ENCODE data around the gene PARP15. TPM values are rescaled to one million over a fixed set of nuclear protein-coding genes. Genes with fewer than 3 reads are reported as not detected.

PARP15 gene
- total RNA-seq (2021; ENCODE audit: unreplicated experiment) (0.12 TPM), Bru-seq, nascent RNA (percentile 12 among the genes with signal in this experiment), BruChase-seq, experiment 1, labeled RNA remaining after a 6-hour chase (percentile 4 among the genes with signal in this experiment), BruChase-seq, experiment 2, labeled RNA remaining after a 2-hour chase (percentile 8 among the genes with signal in this experiment)
- not detected in 2 replicates for polyA plus RNA-seq (2012)
- long read RNA-seq, result 0 reads

- TF ChIP-seq CTCF (IDR thresholded peaks at IDR 0.05 in 2 of 3, conservative IDR thresholded peaks at IDR 0.05 in 1 of 3; ENCODE audit: borderline replicate concordance in 1 of 3, insufficient read depth in 1 of 3, low read depth in 2 of 3, low read length in 2 of 3) (no peak), EZH2 (IDR thresholded peaks at IDR 0.05) (no peak), EGR1 (IDR thresholded peaks at IDR 0.05; ENCODE audit: low read depth) (no peak)
- ChIA-PET POLR2A (no interaction called here), CTCF (no interaction called here), RAD21 (ENCODE audit: low non-redundant PET in 1 of 2, low total read pairs in 2 of 2, uncharacterized antibody in 2 of 2, unreplicated experiment in 2 of 2) (no interaction called here)
- no peaks in the 10 kb centered on the region for H3K9me2 ChIP-seq (ENCODE audit: insufficient read depth)
- peaks cover 12 to 14% of the 10 kb centered on the region in 2 experiments for H3K4me1 ChIP-seq (ENCODE audit: control insufficient read depth in 1 of 2, insufficient read depth in 2 of 2, low read length in 2 of 2)
- no peak within 1 kb of the TSS for H3K27ac ChIP-seq (ENCODE audit: low read depth, low read length)
- no peaks in the 10 kb centered on the region for H4K20me1 ChIP-seq (ENCODE audit: insufficient read depth)
- ATAC-seq (no peak), DNase-seq (ENCODE audit: low read depth, low spot score) (no peak)
- no peaks in the 10 kb centered on the region for H3K79me2 ChIP-seq (ENCODE audit: insufficient read depth, low read length)
- H3K4me2 ChIP-seq (ENCODE audit: low read length), result no peak within 1 kb of the TSS
- peak within 1 kb of the TSS; percentile 33 for H2AFZ ChIP-seq (ENCODE audit: low read depth, low read length, poor library complexity, severe bottlenecking)
- BruUV-seq (replicated peaks), result no TSS peak
- peaks cover 13 to 17% of the 10 kb centered on the region in 2 experiments; a peak in 2 of 4 replicates for H3K9me3 ChIP-seq (ENCODE audit: control insufficient read depth in 1 of 2, insufficient read depth in 1 of 2, low read depth in 1 of 2, low read length in 2 of 2)
- H3K9ac ChIP-seq (ENCODE audit: low read length), result no peak within 1 kb of the TSS
- intact Hi-C loops (cut with micrococcal nuclease), result no loop called here
- no peak within 1 kb of the TSS for H3K4me3 ChIP-seq (replicated peaks in 1 of 2; ENCODE audit: low read depth in 1 of 2, low read length in 2 of 2)
- H3K27me3 ChIP-seq (ENCODE audit: insufficient read depth, low read length), result no peaks in the 10 kb centered on the region
- peaks cover 0 to 4% of the 10 kb centered on the region in 2 experiments; a peak in 1 of 4 replicates for H3K36me3 ChIP-seq (ENCODE audit: control insufficient read depth in 1 of 2, insufficient read depth in 2 of 2, low read length in 2 of 2)
Observed at GRCh38 chr3:122577409-122578031, at the start of gene PARP15. Gene PARP15 (plus strand): TSS chr3:122577650. CDS start chr3:122577668, 18 bp downstream.

GRCh38 chr3:122530164-122530563 lies 47.3 kb upstream of the PARP15 start:
- ChIA-PET RAD21 (ENCODE audit: low non-redundant PET in 1 of 2, low total read pairs in 2 of 2, uncharacterized antibody in 2 of 2, unreplicated experiment in 2 of 2) (no interaction called here), POLR2A (no interaction called here), CTCF (no interaction called here)
- Histone ChIP-seq H3K79me2 (ENCODE audit: insufficient read depth, low read length) (no peaks in the 10 kb centered on the region), H3K27ac (ENCODE audit: low read depth, low read length) (no peak overlapping the region), H3K4me3 (replicated peaks in 1 of 2; ENCODE audit: low read depth in 1 of 2, low read length in 2 of 2) (no peak overlapping the region), H3K27me3 (ENCODE audit: insufficient read depth, low read length) (no peaks in the 10 kb centered on the region), H4K20me1 (ENCODE audit: insufficient read depth) (no peaks in the 10 kb centered on the region), H3K9me2 (ENCODE audit: insufficient read depth) (no peaks in the 10 kb centered on the region), H3K9ac (ENCODE audit: low read length) (no peak overlapping the region), H3K36me3 (ENCODE audit: control insufficient read depth in 1 of 2, insufficient read depth in 2 of 2, low read length in 2 of 2) (no peaks in the 10 kb centered on the region), H3K4me1 (ENCODE audit: control insufficient read depth in 1 of 2, insufficient read depth in 2 of 2, low read length in 2 of 2) (peaks cover 12 to 15% of the 10 kb centered on the region in 2 experiments), H2AFZ (ENCODE audit: low read depth, low read length, poor library complexity, severe bottlenecking) (no peak overlapping the region), H3K9me3 (ENCODE audit: control insufficient read depth in 1 of 2, insufficient read depth in 1 of 2, low read depth in 1 of 2, low read length in 2 of 2) (no peaks in the 10 kb centered on the region), H3K4me2 (ENCODE audit: low read length) (no peak overlapping the region)
- BruUV-seq (replicated peaks), result no TSS peak
- DNase-seq (ENCODE audit: low read depth, low spot score) (no peak), ATAC-seq (no peak)
- intact Hi-C loops (cut with micrococcal nuclease), result no loop called here
- TF ChIP-seq EZH2 (IDR thresholded peaks at IDR 0.05) (no peak), POLR2AphosphoS5 (IDR thresholded peaks at IDR 0.05; ENCODE audit: low read depth, low read length) (no peak), YY1 (IDR thresholded peaks at IDR 0.05; ENCODE audit: extremely low read depth, insufficient replicate concordance, low read depth, low read length) (no peak), POLR2A (IDR thresholded peaks at IDR 0.05; ENCODE audit: borderline replicate concordance, extremely low read depth, insufficient read depth, insufficient read length) (no peak), RAD21 (IDR thresholded peaks at IDR 0.05; ENCODE audit: low read depth) (no peak), SRF (IDR thresholded peaks at IDR 0.05; ENCODE audit: low read depth) (no peak), EGR1 (IDR thresholded peaks at IDR 0.05; ENCODE audit: low read depth) (no peak), SIN3A (IDR thresholded peaks at IDR 0.05; ENCODE audit: low read depth) (no peak), TCF7L2 (IDR thresholded peaks at IDR 0.05; ENCODE audit: borderline replicate concordance, extremely low read depth, insufficient read depth, insufficient read length) (no peak), JUND (IDR thresholded peaks at IDR 0.05) (no peak), CTCF (IDR thresholded peaks at IDR 0.05 in 2 of 3, conservative IDR thresholded peaks at IDR 0.05 in 1 of 3; ENCODE audit: borderline replicate concordance in 1 of 3, insufficient read depth in 1 of 3, low read depth in 2 of 3, low read length in 2 of 3) (no peak), CEBPB (IDR thresholded peaks at IDR 0.05; ENCODE audit: low read depth) (no peak), SP1 (IDR thresholded peaks at IDR 0.05; ENCODE audit: low read depth) (no peak), ZNF274 (IDR thresholded peaks at IDR 0.05; ENCODE audit: low read depth, low read length) (no peak), ZFX (IDR thresholded peaks at IDR 0.05) (no peak), EZH2phosphoT487 (IDR thresholded peaks at IDR 0.05; ENCODE audit: borderline replicate concordance) (no peak)
